Suprapubic skin (tissue), 4 donors: ENCODE results near the gene YPEL2. TPM values are rescaled to one million over a fixed set of nuclear protein-coding genes. Genes with fewer than 3 reads are reported as not detected.
A peak's percentile ranks its signal among the peaks of the same experiment; 100 is the strongest.

Source experiments
- DNase-seq, 2 donors: peaks; one replicate each; pipeline ENCODE4 v3.0.0-alpha.2; 2019; ENCODE audit warnings: low spot score in 2 of 2
- H3K27ac ChIP-seq: fragments of 200-600 bp; sonication (generic); one replicate; pipeline ENCODE4 v1.5.1; 2019
- H3K27me3 ChIP-seq: fragments of 200-600 bp; sonication (generic); one replicate; pipeline ENCODE4 v1.5.1; 2019
- H3K36me3 ChIP-seq: fragments of 200-600 bp; sonication (generic); one replicate; pipeline ENCODE4 v1.5.1; 2019
- H3K4me1 ChIP-seq: fragments of 200-600 bp; sonication (generic); one replicate; pipeline ENCODE4 v1.5.1; 2019
- H3K4me3 ChIP-seq: fragments of 200-600 bp; sonication (generic); one replicate; pipeline ENCODE4 v1.5.1; 2019; ENCODE audit warnings: mild to moderate bottlenecking
- H3K9me3 ChIP-seq: fragments of 200-600 bp; sonication (generic); one replicate; pipeline ENCODE4 v1.5.1; 2019
- CTCF ChIP-seq, 2 donors: fragments of 200-600 bp in 1 of 2; fragments of 450-650 bp in 1 of 2; sonication (generic) in 1 of 2; IDR thresholded peaks; one replicate each; pipeline ENCODE4 v1.5.1; 2016 to 2019; ENCODE audit warnings: antibody characterized with exemption in 2 of 2, mild to moderate bottlenecking in 1 of 2, moderate library complexity in 1 of 2
- EP300 ChIP-seq: sonication (generic); formaldehyde crosslinking; IDR thresholded peaks from one replicate; pipeline ENCODE4 v1.6.1; 2017; ENCODE audit warnings: antibody characterized with exemption
- POLR2A ChIP-seq, 2 donors: fragments of 450-650 bp; IDR thresholded peaks; one replicate each; pipeline ENCODE4 v1.6.1; 2017; ENCODE audit warnings: antibody characterized with exemption in 2 of 2, mild to moderate bottlenecking in 2 of 2, moderate library complexity in 2 of 2
- POLR2AphosphoS5 ChIP-seq, 3 donors: sonication (generic); formaldehyde crosslinking; IDR thresholded peaks; one replicate each; pipeline ENCODE4 v1.6.1; 2017; ENCODE audit warnings: antibody characterized with exemption in 3 of 3
- WGBS: methylation state at CpG from one replicate; pipeline ENCODE4 v1.1.5; 2018; 5-methylcytosine and 5-hydroxymethylcytosine counted together
- total RNA-seq, 4 donors: library from RNA; depleted of rRNA; stranded (reverse); fragments of >200 nt; gene quantifications; one replicate each; pipeline ENCODE4 v1.1.0, GENCODE V29; 2016

Gene YPEL2
- total RNA-seq, 4 donors from 2014 or later = 16.7 to 33.6 (median 21.3) TPM

GRCh38 chr17:59366773-59367656 is 35.6 kb downstream of the YPEL2 start:
- TF ChIP-seq POLR2A (IDR thresholded peaks at IDR 0.05) (no peak), EP300 (no peak), POLR2AphosphoS5 (IDR thresholded peaks at IDR 0.05) (no peak), CTCF (IDR thresholded peaks at IDR 0.05) (no peak)
- Histone ChIP-seq H3K4me1 (peaks cover 98% of the 10 kb centered on the region), H3K27ac (peak overlapping the region; percentile 82), H3K4me3 (no peak overlapping the region), H3K36me3 (no peaks in the 10 kb centered on the region), H3K27me3 (no peaks in the 10 kb centered on the region), H3K9me3 (no peaks in the 10 kb centered on the region)
- no peak for DNase-seq
- WGBS = 33% methylated on average over 8 of the region's 8 CpGs

- Histone ChIP-seq H3K27ac (peak overlapping the region; percentile 82), H3K9me3 (no peaks in the 10 kb centered on the region), H3K27me3 (no peaks in the 10 kb centered on the region), H3K4me1 (peaks cover 98% of the 10 kb centered on the region), H3K36me3 (no peaks in the 10 kb centered on the region), H3K4me3 (no peak overlapping the region)
- 50% methylated on average over 1 of the region's 1 CpG for WGBS
- no peak for DNase-seq
- no peak for TF ChIP-seq POLR2AphosphoS5 (IDR thresholded peaks at IDR 0.05)
- TF ChIP-seq POLR2A (IDR thresholded peaks at IDR 0.05) = no peak
- TF ChIP-seq EP300 = no peak
- TF ChIP-seq CTCF (IDR thresholded peaks at IDR 0.05) = no peak
Measured at GRCh38 chr17:59367657-59368045, 36.2 kb downstream of the YPEL2 start.

GRCh38 chr17:59368218-59368857 is 36.9 kb downstream of the YPEL2 start:
- Histone ChIP-seq H3K9me3 (no peaks in the 10 kb centered on the region), H3K27ac (peak overlapping the region; percentile 82), H3K27me3 (no peaks in the 10 kb centered on the region), H3K36me3 (no peaks in the 10 kb centered on the region), H3K4me1 (peaks cover 98% of the 10 kb centered on the region), H3K4me3 (no peak overlapping the region)
- no peak for DNase-seq
- TF ChIP-seq POLR2AphosphoS5 (IDR thresholded peaks at IDR 0.05) (no peak), CTCF (IDR thresholded peaks at IDR 0.05) (no peak), EP300 (no peak), POLR2A (IDR thresholded peaks at IDR 0.05) (no peak)
- 84% methylated on average over 7 of the region's 7 CpGs for WGBS

- 76% methylated on average over 9 of the region's 9 CpGs for WGBS
- peak overlapping the region; percentile 90 for H3K27ac ChIP-seq
- no peaks in the 10 kb centered on the region for H3K36me3 ChIP-seq
- TF ChIP-seq CTCF (IDR thresholded peaks at IDR 0.05) (no peak), EP300 (no peak), POLR2AphosphoS5 (IDR thresholded peaks at IDR 0.05) (no peak), POLR2A (IDR thresholded peaks at IDR 0.05) (no peak)
- DNase-seq = no peak
- no peaks in the 10 kb centered on the region for H3K27me3 ChIP-seq
- no peak overlapping the region for H3K4me3 ChIP-seq
- H3K4me1 ChIP-seq = peaks cover 98% of the 10 kb centered on the region
- H3K9me3 ChIP-seq = no peaks in the 10 kb centered on the region
Measured at GRCh38 chr17:59369031-59369975, 37.8 kb downstream of the YPEL2 start.
